Thoracic aorta (tissue), 2 donors: ENCODE data around the gene MICAL2. TPM values are rescaled to one million over a fixed set of nuclear protein-coding genes. Genes with fewer than 3 reads are reported as not detected.

Experiments used
- ATAC-seq: fragments of 150-250 bp; one replicate; pipeline ENCODE4 v1.8.0; 2017; ENCODE audit warnings: low read depth; ENCODE audit not compliant: insufficient number of reproducible peaks, low FRiP score
- DNase-seq: peaks from one replicate; pipeline ENCODE4 v3.0.0-alpha.2; 2020; ENCODE audit warnings: low spot score
- H3K27ac ChIP-seq, 2 donors: fragments of 200-600 bp; sonication (generic); 1 replicate in 1 of 2; 2 replicates in 1 of 2; pipeline ENCODE4 v1.5.1; 2016; ENCODE audit warnings: mild to moderate bottlenecking in 2 of 2, moderate library complexity in 2 of 2
- H3K27me3 ChIP-seq: fragments of 200-600 bp; sonication (generic); replicated peaks from 2 replicates; pipeline ENCODE4 v1.6.0; 2016; ENCODE audit warnings: mild to moderate bottlenecking; ENCODE audit not compliant: insufficient read depth
- H3K36me3 ChIP-seq: fragments of 200-600 bp; sonication (generic); one replicate; pipeline ENCODE4 v1.5.1; 2016
- H3K4me1 ChIP-seq, 2 donors: fragments of 200-600 bp; sonication (generic); 1 replicate in 1 of 2; 2 replicates in 1 of 2; pipeline versions ENCODE4 v1.5.1 to v1.6.0; 2016; ENCODE audit warnings: low read depth in 2 of 2, mild to moderate bottlenecking in 1 of 2; ENCODE audit not compliant: control insufficient read depth in 1 of 2
- H3K4me3 ChIP-seq: fragments of 200-600 bp; sonication (generic); 2 replicates; pipeline ENCODE4 v1.5.1; 2016; ENCODE audit warnings: mild to moderate bottlenecking
- H3K9me3 ChIP-seq: fragments of 200-600 bp; sonication (generic); 2 replicates; pipeline ENCODE4 v1.5.1; 2016
- CTCF ChIP-seq: fragments of 200-600 bp; sonication (generic); IDR thresholded peaks from one replicate; pipeline ENCODE4 v1.5.1; 2019; ENCODE audit warnings: antibody characterized with exemption
- total RNA-seq, 2 donors: library from RNA; depleted of rRNA; stranded (reverse); fragments of >200 nt; gene quantifications; one replicate each; pipeline versions ENCODE4 v1.1.0 to v1.2.3, GENCODE V29; 2016

Gene MICAL2
- total RNA-seq, 2 donors from 2014 or later: 791 to 989 TPM

- Histone ChIP-seq H3K27me3 (peaks cover 2% of the 10 kb centered on the region), H3K4me3 (peak overlapping the region; percentile 32), H3K9me3 (no peaks in the 10 kb centered on the region), H3K4me1 (peaks cover 61 to 98% of the 10 kb centered on the region in 2 donors), H3K27ac (peak overlapping the region; percentile 97 to 98), H3K36me3 (peaks cover 22% of the 10 kb centered on the region)
- DNase-seq (peak; percentile 78), ATAC-seq (peak; percentile 34)
- TF ChIP-seq CTCF: no peak
Measured at GRCh38 chr11:12167061-12168000, 56.9 kb downstream of the MICAL2 start.

GRCh38 chr11:12168114-12168513, 57.7 kb downstream of the MICAL2 start:
- ATAC-seq (no peak), DNase-seq (no peak)
- Histone ChIP-seq H3K4me1 (peaks cover 60 to 97% of the 10 kb centered on the region in 2 donors), H3K27me3 (peaks cover 3% of the 10 kb centered on the region), H3K27ac (peak overlapping the region; percentile 97 to 98), H3K36me3 (peaks cover 18% of the 10 kb centered on the region), H3K4me3 (no peak overlapping the region), H3K9me3 (no peaks in the 10 kb centered on the region)
- no peak for TF ChIP-seq CTCF

GRCh38 chr11:12169822-12170221, 59.4 kb downstream of the MICAL2 start:
- Histone ChIP-seq H3K36me3 (peaks cover 18% of the 10 kb centered on the region), H3K4me1 (peaks cover 64 to 97% of the 10 kb centered on the region in 2 donors), H3K27ac (peak overlapping the region; percentile 97 to 98), H3K27me3 (peaks cover 3% of the 10 kb centered on the region), H3K4me3 (no peak overlapping the region), H3K9me3 (no peaks in the 10 kb centered on the region)
- TF ChIP-seq CTCF: no peak
- no peak for ATAC-seq
- no peak for DNase-seq

- DNase-seq (no peak), ATAC-seq (no peak)
- H3K4me1 ChIP-seq: peaks cover 61 to 97% of the 10 kb centered on the region in 2 donors
- peak overlapping the region; percentile 97 to 98 for H3K27ac ChIP-seq
- TF ChIP-seq CTCF: no peak
- no peaks in the 10 kb centered on the region for H3K9me3 ChIP-seq
- H3K4me3 ChIP-seq: no peak overlapping the region
- peaks cover 13% of the 10 kb centered on the region for H3K36me3 ChIP-seq
- peaks cover 3% of the 10 kb centered on the region for H3K27me3 ChIP-seq
Measured at GRCh38 chr11:12170501-12170900, 60.1 kb downstream of the MICAL2 start.

- TF ChIP-seq CTCF: no peak
- peaks cover 58 to 96% of the 10 kb centered on the region in 2 donors for H3K4me1 ChIP-seq
Measured at GRCh38 chr11:12170984-12171383, 60.6 kb downstream of the MICAL2 start.

More at GRCh38 chr11:12170984-12171383, 60.6 kb downstream of the MICAL2 start:
- no peak overlapping the region for H3K4me3 ChIP-seq
- peak overlapping the region; percentile 97 to 98 for H3K27ac ChIP-seq
- H3K36me3 ChIP-seq: peaks cover 13% of the 10 kb centered on the region
- no peaks in the 10 kb centered on the region for H3K9me3 ChIP-seq
- DNase-seq (no peak), ATAC-seq (peak; percentile 36)
- peaks cover 3% of the 10 kb centered on the region for H3K27me3 ChIP-seq
